SK-N-SH (cell line): ENCODE measurements around the gene NUDT19. TPM values are rescaled to one million over a fixed set of nuclear protein-coding genes. Genes with fewer than 3 reads are reported as not detected.

Source experiments
- CTCF ChIA-PET: fragments of 300-600, 350-600 bp; formaldehyde crosslinking; extraction: SDS; loops from one replicate; lab custom pipeline; 2021; lab: Yijun Ruan, JAX
- POLR2A ChIA-PET: fragments of 350-600 bp; sonication (Branson Sonifier 250); formaldehyde crosslinking; extraction: SDS; loops from one replicate; lab custom pipeline; 2020; ENCODE audit warnings: antibody characterized with exemption, inconsistent platforms; lab: Yijun Ruan, JAX
- DNase-seq: peaks from one replicate; pipeline ENCODE4 v3.0.0; 2012
- H2AFZ ChIP-seq: fragments of 200-600 bp; sonication (generic); 2 replicates; pipeline ENCODE4 v1.8.1; 2016; ENCODE audit warnings: antibody characterized with exemption, mild to moderate bottlenecking, low read depth
- H3F3A ChIP-seq: fragments of 200-600 bp; sonication (generic); replicated peaks from 2 replicates; pipeline ENCODE3; 2016; ENCODE audit warnings: antibody characterized with exemption, mild to moderate bottlenecking; ENCODE audit not compliant: insufficient read depth
- H3K27ac ChIP-seq, 2 experiments: fragments of 200-500 bp in 1 of 2; fragments of 200-600 bp in 1 of 2; sonication (Bioruptor generic) in 1 of 2; sonication (generic), shearing (Covaris generic) in 1 of 2; 2 replicates each; pipeline versions ENCODE4 v1.5.1 to v1.6.1; 2014 to 2016; ENCODE audit warnings: low read depth in 2 of 2, inconsistent platforms in 1 of 2, low read length in 1 of 2, mild to moderate bottlenecking in 1 of 2, mixed read lengths in 1 of 2
- H3K27me3 ChIP-seq: fragments of 200-600 bp; sonication (generic), shearing (Covaris generic); 2 replicates; pipeline ENCODE4 v1.6.1; 2016; ENCODE audit warnings: mixed run types; ENCODE audit not compliant: insufficient read depth
- H3K36me3 ChIP-seq, 2 experiments: fragments of 200-500 bp in 1 of 2; fragments of 200-600 bp in 1 of 2; sonication (Bioruptor generic) in 1 of 2; sonication (generic) in 1 of 2; replicated peaks in 1 of 2; 2 replicates each; pipeline versions ENCODE3 to v1.5.1; 2014 to 2016; ENCODE audit warnings: low read length in 1 of 2, mild to moderate bottlenecking in 1 of 2; ENCODE audit not compliant: insufficient read depth in 2 of 2, control insufficient read depth in 1 of 2
- H3K4me1 ChIP-seq, 2 experiments: fragments of 200-500 bp in 1 of 2; fragments of 200-600 bp in 1 of 2; sonication (Bioruptor generic) in 1 of 2; sonication (generic), shearing (Covaris generic) in 1 of 2; 2 replicates each; pipeline versions ENCODE4 v1.5.1 to v1.6.1; 2014 to 2016; ENCODE audit warnings: low read depth in 1 of 2, low read length in 1 of 2, mixed run types in 1 of 2; ENCODE audit not compliant: insufficient read depth in 2 of 2, control insufficient read depth in 1 of 2
- H3K4me2 ChIP-seq: fragments of 200-600 bp; sonication (generic), shearing (Covaris generic); 2 replicates; pipeline ENCODE4 v1.6.1; 2017; ENCODE audit warnings: mixed run types
- H3K4me3 ChIP-seq, 2 experiments: fragments of 200-500 bp in 1 of 2; fragments of 200-600 bp in 1 of 2; sonication (Bioruptor generic) in 1 of 2; sonication (generic), shearing (Covaris generic) in 1 of 2; 2 replicates each; pipeline versions ENCODE4 v1.5.1 to v1.8.1; 2014 to 2016; ENCODE audit warnings: low read depth in 2 of 2, inconsistent platforms in 1 of 2, low read length in 1 of 2, mild to moderate bottlenecking in 1 of 2, mixed read lengths in 1 of 2, moderate library complexity in 1 of 2
- H3K79me2 ChIP-seq: fragments of 200-600 bp; sonication (generic); 2 replicates; pipeline ENCODE4 v1.8.1; 2017; ENCODE audit warnings: mild to moderate bottlenecking; ENCODE audit not compliant: insufficient read depth
- H3K9ac ChIP-seq: fragments of 200-600 bp; sonication (generic); 2 replicates; pipeline ENCODE4 v1.6.1; 2017; ENCODE audit warnings: mixed run types
- H3K9me2 ChIP-seq: fragments of 200-600 bp; sonication (generic); 2 replicates; pipeline ENCODE4 v1.6.1; 2017; ENCODE audit warnings: mixed run types
- H3K9me3 ChIP-seq: fragments of 200-600 bp; sonication (generic); 2 replicates; pipeline ENCODE4 v1.6.1; 2017; ENCODE audit warnings: mixed run types, mild to moderate bottlenecking, moderate library complexity
- H4K20me1 ChIP-seq: fragments of 200-600 bp; sonication (generic); 2 replicates; pipeline ENCODE4 v1.6.1; 2017; ENCODE audit warnings: mild to moderate bottlenecking, mixed run types; ENCODE audit not compliant: insufficient read depth
- CTCF ChIP-seq: fragments of 200-600 bp; sonication (generic); IDR thresholded peaks from 2 replicates; pipeline ENCODE4 v1.6.1; 2017; ENCODE audit warnings: antibody characterized with exemption, mild to moderate bottlenecking, moderate library complexity
- ELF1 ChIP-seq: IDR thresholded peaks from 2 replicates; pipeline ENCODE4 v1.4.0; 2012
- EZH2phosphoT487 ChIP-seq: fragments of 200-600 bp; sonication (generic); IDR thresholded peaks from 2 replicates; pipeline ENCODE4 v1.6.1; 2017; ENCODE audit warnings: low read depth, mixed run types, mild to moderate bottlenecking, antibody characterized with exemption, moderate library complexity, borderline replicate concordance
- FOSL2 ChIP-seq: IDR thresholded peaks from 2 replicates; pipeline ENCODE4 v1.4.0; 2012; ENCODE audit warnings: low read depth, mild to moderate bottlenecking, moderate library complexity, borderline replicate concordance
- FOXJ3 ChIP-seq: sonication (generic); formaldehyde crosslinking; IDR thresholded peaks from 2 replicates; pipeline ENCODE4 v1.5.1; 2020; ENCODE audit warnings: mild to moderate bottlenecking, missing genetic modification reagents
- GABPA ChIP-seq: IDR thresholded peaks from 2 replicates; pipeline ENCODE4 v1.4.0; 2012; ENCODE audit warnings: low read depth, mild to moderate bottlenecking
- IRF3 ChIP-seq: fragments of 150-350 bp; IDR thresholded peaks from 2 replicates; pipeline ENCODE4 v1.6.1; 2016; ENCODE audit warnings: mild to moderate bottlenecking, low read depth, low read length
- JUND ChIP-seq: IDR thresholded peaks from 2 replicates; pipeline ENCODE4 v1.4.0; 2012
- MAX ChIP-seq: IDR thresholded peaks from 2 replicates; pipeline ENCODE4 v1.4.0; 2012; ENCODE audit warnings: low read depth
- MEF2A ChIP-seq: IDR thresholded peaks from 2 replicates; pipeline ENCODE4 v1.4.0; 2012; ENCODE audit warnings: low read depth, borderline replicate concordance
- NFIC ChIP-seq: IDR thresholded peaks from 2 replicates; pipeline ENCODE4 v1.4.0; 2012; ENCODE audit warnings: borderline replicate concordance
- NRF1 ChIP-seq: IDR thresholded peaks from 2 replicates; pipeline ENCODE4 v1.6.1; 2012; ENCODE audit warnings: low read depth, mild to moderate bottlenecking, low read length
- POLR2AphosphoS5 ChIP-seq: IDR thresholded peaks from 2 replicates; pipeline ENCODE4 v1.6.1; 2012; ENCODE audit warnings: low read depth, low read length
- RAD21 ChIP-seq: IDR thresholded peaks from 2 replicates; pipeline ENCODE4 v1.6.1; 2012; ENCODE audit warnings: mild to moderate bottlenecking, low read length
- USF1 ChIP-seq: IDR thresholded peaks from 2 replicates; pipeline ENCODE4 v1.4.0; 2012; ENCODE audit warnings: low read depth, borderline replicate concordance
- USF2 ChIP-seq: fragments of 150-350 bp; IDR thresholded peaks from 2 replicates; pipeline ENCODE4 v1.6.1; 2017; ENCODE audit warnings: antibody characterized with exemption, low read length, low read depth, borderline replicate concordance
- ZBTB33 ChIP-seq: IDR thresholded peaks from 2 replicates; pipeline ENCODE4 v1.4.0; 2012; ENCODE audit warnings: low read depth, borderline replicate concordance
- WGBS: methylation state at CpG from one replicate; pipeline ENCODE4 v1.1.6; 2017; ENCODE audit warnings: low lambda C conversion rate; 5-methylcytosine and 5-hydroxymethylcytosine counted together
- polyA plus RNA-seq, 3 experiments: library from polyadenylated mRNA; depleted of rRNA; stranded (reverse); fragments of >200 nt; gene quantifications; 2 replicates each; pipeline ENCODE4 v1.2.3, GENCODE V29; 2012

The NUDT19 gene
- polyA plus RNA-seq, 1 of the 3 experiments (the other 2 are of a cell fraction), result 6.2 TPM

GRCh38 chr19:32743447-32743846 is 51.8 kb downstream of the NUDT19 start:
- Histone ChIP-seq H3K36me3 (no peaks in the 10 kb centered on the region), H3F3A (peaks cover 6% of the 10 kb centered on the region), H2AFZ (no peak overlapping the region), H3K4me2 (no peak overlapping the region), H3K4me1 (0 out of 4 replicates have a peak, but pooled peaks cover 0 to 6% of the 10 kb centered on the region in 2 experiments), H3K4me3 (no peak overlapping the region), H3K27ac (no peak overlapping the region), H3K79me2 (no peaks in the 10 kb centered on the region), H3K9me2 (no peaks in the 10 kb centered on the region), H4K20me1 (no peaks in the 10 kb centered on the region), H3K9me3 (no peaks in the 10 kb centered on the region), H3K9ac (no peak overlapping the region), H3K27me3 (no peaks in the 10 kb centered on the region)
- POLR2A ChIA-PET, result no interaction called here
- no peak for DNase-seq
- CTCF ChIA-PET, result no interaction called here
- no peak for TF ChIP-seq MAX
- TF ChIP-seq EZH2phosphoT487, result no peak
- TF ChIP-seq IRF3, result no peak
- TF ChIP-seq FOSL2, result no peak
- no peak for TF ChIP-seq USF1
- TF ChIP-seq GABPA, result no peak
- TF ChIP-seq USF2, result no peak
- TF ChIP-seq RAD21, result no peak
- no peak for TF ChIP-seq ZBTB33
- no peak for TF ChIP-seq ELF1
- TF ChIP-seq NRF1, result no peak
- TF ChIP-seq CTCF, result no peak
- no peak for TF ChIP-seq FOXJ3 (CRISPR knock-in tag)
- no peak for TF ChIP-seq MEF2A
- TF ChIP-seq JUND, result no peak
- TF ChIP-seq POLR2AphosphoS5, result no peak
- no peak for TF ChIP-seq NFIC
- WGBS, result 90% methylated on average over 4 of the region's 4 CpGs
